NCI-H146 treated with DMSO at 0.1 percent for 48 hours (cell line): ENCODE results near the gene VEPH1.

ENCODE experiments used
- DNase-seq: peaks from one replicate; lab custom pipeline; 2025; ENCODE audit not compliant: unreplicated experiment; lab: John Stamatoyannopoulos, UW

The VEPH1 gene

GRCh38 chr3:157311633-157312375 is 191.4 kb downstream of the VEPH1 start:
- DNase-seq: no peak

GRCh38 chr3:157310329-157311052 is 192.7 kb downstream of the VEPH1 start:
- no peak for DNase-seq

- no peak for DNase-seq
Observed at GRCh38 chr3:157306502-157306901, 196.7 kb downstream of the VEPH1 start.

- DNase-seq: no peak
Observed at GRCh38 chr3:157305392-157305791, 197.8 kb downstream of the VEPH1 start.

- DNase-seq: no peak
Observed at GRCh38 chr3:157301755-157302154, 201.5 kb downstream of the VEPH1 start.

GRCh38 chr3:157300981-157301663 is 202.1 kb downstream of the VEPH1 start:
- no peak for DNase-seq

- no peak for DNase-seq
Observed at GRCh38 chr3:157300094-157300493, 203.1 kb downstream of the VEPH1 start.

GRCh38 chr3:157297328-157297915 is 205.8 kb downstream of the VEPH1 start:
- no peak for DNase-seq

GRCh38 chr3:157294953-157295352 is 208.3 kb downstream of the VEPH1 start:
- no peak for DNase-seq

- no peak for DNase-seq
Observed at GRCh38 chr3:157294491-157294890, 208.7 kb downstream of the VEPH1 start.

- no peak for DNase-seq
Observed at GRCh38 chr3:157290766-157291165, 212.4 kb downstream of the VEPH1 start.

GRCh38 chr3:157285966-157286365 is 217.2 kb downstream of the VEPH1 start:
- DNase-seq: no peak

- DNase-seq: no peak
Observed at GRCh38 chr3:157285141-157285540, 218.1 kb downstream of the VEPH1 start.

GRCh38 chr3:157284688-157285087 is 218.5 kb downstream of the VEPH1 start:
- DNase-seq: no peak

- no peak for DNase-seq
Observed at GRCh38 chr3:157282261-157283191, 220.7 kb downstream of the VEPH1 start.

GRCh38 chr3:157280786-157281185 is 222.4 kb downstream of the VEPH1 start:
- no peak for DNase-seq

GRCh38 chr3:157280354-157280753 is 222.9 kb downstream of the VEPH1 start:
- DNase-seq: no peak

GRCh38 chr3:157279237-157279636 is 224.0 kb downstream of the VEPH1 start:
- no peak for DNase-seq

- no peak for DNase-seq
Observed at GRCh38 chr3:157276801-157277200, 226.4 kb downstream of the VEPH1 start.

GRCh38 chr3:157275832-157276231 is 227.4 kb downstream of the VEPH1 start:
- no peak for DNase-seq
